ENCODE results near the gene RABGAP1L.
"Not testable (repeated sequence)": the region's sequence is repeated elsewhere in the genome, so short reads cannot be mapped to it uniquely, and the experiment has no call there.

RABGAP1L gene

DNA sequence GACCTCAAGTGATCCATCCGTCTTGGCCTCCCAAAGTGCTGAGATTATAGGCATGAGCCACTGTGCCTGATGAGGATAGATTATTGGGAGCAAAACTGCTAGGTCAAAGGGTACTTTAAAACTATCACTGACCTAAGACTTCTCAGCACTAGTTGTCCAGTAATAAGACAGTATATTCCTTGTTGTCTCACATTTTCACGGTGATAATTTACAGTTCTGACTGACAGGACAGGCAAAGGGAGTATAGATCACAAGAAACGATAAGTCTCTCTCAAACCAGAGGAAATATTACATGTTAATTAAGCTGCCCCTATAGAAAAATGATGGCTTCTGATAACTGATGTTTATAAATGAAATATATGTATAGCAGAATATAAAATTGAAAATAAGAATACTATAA is 860.2 kb downstream of the RABGAP1L start:
- no peak for DNase-seq

DNA sequence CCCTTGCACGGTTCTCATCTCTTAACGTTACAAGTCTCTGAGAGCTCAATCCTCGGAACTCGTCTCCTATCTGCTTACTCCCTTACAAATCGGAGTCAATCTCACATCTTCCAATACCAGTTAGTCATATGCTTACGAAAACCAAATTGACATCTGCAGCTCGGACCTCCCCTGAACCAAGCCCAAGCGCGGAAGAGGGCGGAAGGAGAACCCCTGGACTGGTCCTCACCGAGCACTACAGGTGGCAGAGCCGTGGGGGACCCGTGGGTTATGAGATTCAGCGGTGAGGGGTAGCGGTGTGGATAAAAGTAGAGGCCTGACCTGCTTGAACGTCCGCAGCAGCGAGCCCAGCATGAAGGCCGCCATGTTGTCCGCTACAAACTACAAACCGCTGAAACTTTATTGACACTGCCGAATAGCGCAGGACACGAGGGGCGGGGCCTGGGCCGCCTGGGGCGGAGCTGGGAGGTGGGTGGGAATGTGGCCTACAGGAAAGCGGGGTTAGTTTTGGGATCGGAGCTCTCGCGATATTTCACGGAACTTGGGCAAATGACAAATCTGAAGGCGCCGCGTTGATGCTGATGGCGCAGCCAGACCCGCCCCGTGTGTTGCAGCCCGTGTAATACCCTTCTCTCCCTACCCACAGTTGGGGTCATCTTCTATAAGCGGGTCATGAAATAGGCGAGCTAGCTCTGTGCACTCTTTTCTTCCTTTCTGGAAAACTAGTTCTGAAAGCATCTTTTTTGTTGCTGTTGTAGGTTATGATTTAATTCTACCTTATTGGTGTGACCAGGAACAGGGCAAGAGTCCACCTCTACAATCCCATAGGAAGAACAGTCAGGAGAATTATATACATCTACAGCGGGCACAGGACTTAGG is 864.0 kb downstream of the RABGAP1L start, which contains the start of gene MRPS14:
Gene MRPS14 (minus strand): TSS at position 383 of the 879 bp plus-strand sequence. CDS start 17 bp downstream, at position 366.
- DNase-seq: peak; percentile 99

DNA sequence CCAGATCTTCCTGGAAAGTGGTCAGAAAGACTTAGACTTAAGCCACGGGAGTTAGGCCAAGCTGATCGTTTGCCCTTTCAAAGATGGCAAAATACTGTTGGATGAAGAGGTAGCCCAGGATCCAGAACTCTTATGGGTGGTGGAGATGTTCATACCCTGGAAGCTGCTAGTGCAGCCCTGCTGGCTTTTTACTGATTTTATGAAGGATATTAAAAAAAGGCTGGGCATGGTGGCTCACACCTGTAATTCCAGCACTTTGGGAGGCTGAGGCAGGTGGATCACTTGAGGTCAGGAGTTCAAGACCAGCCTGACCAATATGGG is 864.6 kb downstream of the RABGAP1L start:
- not testable (repeated sequence) for DNase-seq

DNA sequence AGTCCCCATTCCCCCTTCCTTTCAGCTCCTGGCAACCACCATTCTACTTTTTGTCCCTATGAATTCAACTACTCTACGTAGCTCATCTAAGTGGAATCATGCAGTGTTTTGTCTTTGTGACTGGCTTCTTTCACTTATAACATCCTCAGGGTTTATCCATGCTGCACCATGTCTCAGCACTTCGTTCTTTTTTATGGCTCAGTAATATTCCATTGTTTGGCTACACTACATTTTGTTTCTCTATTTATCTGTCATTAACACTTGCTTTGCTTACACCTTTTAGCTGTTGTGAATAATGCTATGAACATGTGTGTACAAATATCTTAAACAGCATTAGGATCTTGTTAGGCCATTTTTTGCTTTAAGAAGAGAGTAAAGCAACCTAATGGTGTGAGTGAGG is 865.5 kb downstream of the RABGAP1L start:
- no peak for DNase-seq

DNA sequence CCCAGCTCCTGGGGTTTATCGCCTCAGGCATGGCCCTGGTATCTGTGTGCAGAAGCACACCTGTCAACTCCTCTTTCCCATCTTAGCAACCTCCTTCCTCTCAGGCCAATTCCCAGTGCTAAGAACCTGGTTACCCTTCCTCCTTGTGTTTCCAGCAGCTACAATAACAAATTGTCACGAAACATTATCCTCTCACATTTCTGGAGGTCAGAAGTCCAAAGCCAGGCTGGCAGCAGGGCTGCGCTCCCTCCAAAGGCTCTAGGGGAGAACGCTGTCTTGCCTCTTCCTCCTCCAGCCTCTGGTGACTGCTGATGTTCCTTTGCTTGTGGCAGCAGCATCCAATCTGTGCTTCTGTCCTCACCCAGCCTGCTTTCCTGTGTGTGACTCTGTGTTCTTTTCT is 874.6 kb downstream of the RABGAP1L start:
- no peak for DNase-seq

DNA sequence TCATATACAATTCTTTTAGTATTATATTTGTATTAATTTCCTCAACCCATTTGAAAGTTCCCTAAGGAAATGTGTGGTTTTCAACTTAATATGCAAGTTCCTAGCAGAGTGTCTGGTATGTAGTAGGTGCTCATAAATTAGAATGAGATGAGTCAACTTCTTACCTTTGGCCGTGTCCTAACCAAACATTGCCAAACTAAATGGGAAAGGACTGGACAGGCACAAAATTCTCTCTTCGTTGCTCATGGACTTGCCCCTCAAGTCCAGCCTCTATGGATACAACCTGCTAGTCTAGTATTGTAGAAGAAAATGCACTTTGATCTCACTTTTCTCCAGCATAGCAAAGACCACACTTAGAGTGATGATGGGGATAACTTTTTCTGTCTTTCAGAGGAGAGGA is 875.5 kb downstream of the RABGAP1L start:
- DNase-seq: no peak

DNA sequence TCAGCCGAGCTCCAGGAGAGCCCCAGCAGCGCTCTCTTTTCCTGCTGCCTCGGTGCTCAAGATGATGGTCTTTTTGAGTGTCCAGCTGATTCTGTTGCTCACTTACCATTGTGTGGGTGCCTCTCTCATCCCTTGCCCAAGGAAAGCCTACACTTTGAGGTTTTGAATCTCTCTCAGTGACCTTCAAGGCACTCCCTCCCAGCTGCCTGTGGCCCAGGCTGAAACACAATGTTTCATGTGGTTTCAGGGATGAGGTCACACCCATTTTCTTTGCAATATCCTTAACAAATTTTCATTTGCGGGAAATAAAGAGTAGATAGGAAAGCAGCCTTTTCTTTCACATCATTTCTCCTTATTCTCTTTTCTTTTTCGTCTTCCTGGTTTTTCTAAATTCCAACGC is 876.5 kb downstream of the RABGAP1L start:
- DNase-seq: no peak

DNA sequence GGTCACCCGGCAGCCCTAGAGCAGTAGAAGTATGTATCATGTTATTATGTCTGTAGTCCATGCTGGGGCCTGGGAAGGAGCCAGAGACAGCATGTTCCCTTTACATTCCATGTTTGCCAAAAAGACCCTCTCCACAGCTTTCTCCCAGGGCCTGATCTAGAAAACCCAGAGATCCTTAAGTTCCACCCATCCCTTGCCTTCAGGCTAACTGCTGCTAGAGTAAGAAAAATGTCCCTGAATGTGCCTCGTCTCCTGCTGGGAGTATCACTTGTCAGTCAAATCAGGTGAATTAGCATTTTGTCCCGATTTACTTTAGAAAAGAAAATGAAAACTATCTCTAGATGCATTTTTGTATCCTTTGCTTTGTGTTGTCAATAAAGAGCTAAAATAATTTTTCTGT is 877.2 kb downstream of the RABGAP1L start:
- no peak for DNase-seq

DNA sequence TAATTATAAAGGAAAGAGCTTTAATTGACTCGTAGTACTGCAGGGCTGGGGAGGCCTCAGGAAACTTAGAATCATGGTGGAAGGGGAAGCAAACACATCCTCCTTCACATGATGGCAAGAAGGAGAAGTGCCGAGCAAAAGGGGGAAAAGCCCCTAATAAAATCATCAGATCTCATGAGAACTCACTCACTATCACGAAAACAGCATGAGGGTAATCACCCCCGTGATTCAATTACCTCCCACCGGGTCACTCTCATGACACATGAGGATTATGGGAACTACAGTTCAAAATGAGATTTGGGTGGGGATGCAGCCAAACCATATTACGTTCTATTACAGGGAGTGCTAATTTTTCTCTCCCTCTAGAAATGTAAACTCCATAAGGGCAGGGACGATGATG is 878.1 kb downstream of the RABGAP1L start:
- DNase-seq: no peak

DNA sequence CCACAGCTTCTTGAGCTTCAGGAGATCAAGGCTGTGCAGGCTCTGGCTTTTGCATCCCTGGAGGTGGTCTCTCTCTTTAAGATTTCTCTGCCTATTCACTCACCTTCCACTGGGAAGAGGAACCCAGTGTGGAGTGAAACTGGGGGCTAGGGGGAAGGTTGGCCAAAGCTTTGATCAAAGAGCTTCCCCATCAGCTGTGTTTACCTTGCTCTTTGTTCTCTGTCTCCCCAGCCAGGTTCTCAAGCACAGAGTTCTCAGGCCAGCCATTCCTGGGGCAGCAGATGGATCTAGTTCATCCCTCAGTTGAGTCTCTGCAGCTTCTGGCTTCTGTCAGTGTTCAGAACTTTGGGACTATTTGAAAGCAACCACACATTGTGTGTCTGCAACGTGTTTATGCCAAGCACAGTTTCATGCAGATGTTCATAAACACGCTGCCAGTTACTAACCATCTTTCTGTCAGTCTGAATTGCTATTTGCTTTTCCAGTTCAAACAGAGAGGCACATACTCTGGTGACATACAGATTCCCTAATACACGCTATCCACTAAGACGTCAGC is 881.1 kb downstream of the RABGAP1L start:
- no peak for DNase-seq

DNA sequence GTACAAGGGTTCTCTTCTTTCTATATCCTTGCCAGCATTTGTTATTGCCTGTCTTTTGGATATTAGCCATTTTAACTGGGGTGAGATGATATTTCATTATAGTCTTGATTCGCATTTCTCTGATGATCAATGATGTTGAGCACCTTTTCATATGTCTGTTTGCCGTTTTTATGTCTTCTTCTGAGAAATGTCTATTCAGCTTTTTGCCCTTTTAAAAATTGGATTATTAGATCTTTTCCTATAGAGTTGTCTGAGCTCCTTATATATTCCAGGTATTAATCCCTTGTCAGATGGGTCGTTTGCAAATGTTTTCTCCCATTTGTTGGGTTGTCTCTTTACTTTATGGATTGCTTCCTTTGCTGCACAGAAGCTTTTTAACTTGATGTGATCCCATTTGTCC is 883.3 kb downstream of the RABGAP1L start:
- no peak for DNase-seq

DNA sequence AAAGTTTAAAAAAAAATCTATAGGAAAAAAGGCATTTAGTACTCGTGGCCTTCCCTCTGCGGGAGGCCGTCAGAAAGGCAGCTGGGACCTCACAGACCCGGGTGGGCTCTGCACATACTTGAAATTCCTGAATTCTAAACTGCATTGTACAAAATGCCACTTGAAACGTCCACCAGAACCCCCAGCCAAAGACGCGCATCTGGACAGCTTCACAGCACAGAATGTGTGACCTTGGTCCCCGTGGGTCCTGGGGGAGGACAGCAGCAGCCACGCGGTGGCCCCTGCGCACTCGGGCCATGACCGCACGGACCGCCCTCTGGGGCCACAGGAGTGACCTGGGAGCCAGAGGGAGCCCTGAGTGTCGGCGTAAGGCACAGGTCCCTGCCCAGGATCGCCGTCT is 884.5 kb downstream of the RABGAP1L start:
- no peak for DNase-seq

DNA sequence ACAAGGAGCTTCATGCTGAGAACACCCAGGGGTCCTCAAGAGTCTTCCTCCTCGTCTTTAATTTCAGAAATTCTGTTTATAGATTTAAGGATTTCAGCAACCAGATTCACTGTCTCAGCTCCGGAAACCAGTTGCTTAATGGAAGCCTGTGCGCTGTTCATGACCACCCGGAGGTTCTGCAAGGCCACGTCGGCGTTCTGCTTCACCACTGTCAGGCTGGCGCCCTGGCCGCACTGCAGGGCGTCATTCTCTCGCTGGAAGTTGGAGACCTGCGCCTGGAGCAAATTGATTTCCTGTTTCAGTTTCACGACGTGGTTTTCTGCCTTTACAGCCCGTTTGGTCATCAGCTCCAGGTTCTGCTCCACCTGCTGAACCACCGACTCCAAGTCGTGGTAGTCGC is 885.3 kb downstream of the RABGAP1L start:
- not testable (repeated sequence) for DNase-seq
